HPDE6-E6E7 (cell line): Measurements from ENCODE around the gene CACNA1C.
"Not testable (repeated sequence)": the region's sequence is repeated elsewhere in the genome, so short reads cannot be mapped to it uniquely, and the experiment has no call there.

ENCODE experiments used
- DNase-seq: peaks from one replicate; pipeline ENCODE4 v3.0.0; 2011; ENCODE audit warnings: missing footprints; ENCODE audit errors: extremely low spot score

The CACNA1C gene

GRCh38 chr12:2673966-2674810 lies 621.4 kb downstream of the CACNA1C start:
- DNase-seq, result no peak

- no peak for DNase-seq
These were observed 623.0 kb downstream of the CACNA1C start for GRCh38 chr12:2675776-2676175.

- no peak for DNase-seq
These were observed 624.5 kb downstream of the CACNA1C start for GRCh38 chr12:2677142-2677880.

GRCh38 chr12:2678426-2678825 lies 625.6 kb downstream of the CACNA1C start:
- DNase-seq, result no peak

GRCh38 chr12:2679068-2679815 lies 626.5 kb downstream of the CACNA1C start:
- DNase-seq, result no peak

GRCh38 chr12:2679816-2680675 lies 627.3 kb downstream of the CACNA1C start:
- no peak for DNase-seq

- DNase-seq, result no peak
These were observed 627.9 kb downstream of the CACNA1C start for GRCh38 chr12:2680676-2681039.

- DNase-seq, result no peak
These were observed 628.8 kb downstream of the CACNA1C start for GRCh38 chr12:2681450-2682205.

- no peak for DNase-seq
These were observed 629.8 kb downstream of the CACNA1C start for GRCh38 chr12:2682296-2683251.

- no peak for DNase-seq
These were observed 630.7 kb downstream of the CACNA1C start for GRCh38 chr12:2683283-2684025.

GRCh38 chr12:2684026-2684325 lies 631.2 kb downstream of the CACNA1C start:
- not testable (repeated sequence) for DNase-seq

- DNase-seq, result not testable (repeated sequence)
These were observed 633.0 kb downstream of the CACNA1C start for GRCh38 chr12:2685620-2686279.

- DNase-seq, result no peak
These were observed 633.5 kb downstream of the CACNA1C start for GRCh38 chr12:2686280-2686646.

- DNase-seq, result no peak
These were observed 634.3 kb downstream of the CACNA1C start for GRCh38 chr12:2687058-2687457.

GRCh38 chr12:2687726-2688125 lies 634.9 kb downstream of the CACNA1C start:
- no peak for DNase-seq

- no peak for DNase-seq
These were observed 635.7 kb downstream of the CACNA1C start for GRCh38 chr12:2688381-2688931.

- no peak for DNase-seq
These were observed 636.6 kb downstream of the CACNA1C start for GRCh38 chr12:2689393-2689792.

- DNase-seq, result no peak
These were observed 637.1 kb downstream of the CACNA1C start for GRCh38 chr12:2689879-2690278.
